Central memory CD8-positive, alpha-beta T cell (primary cell): ENCODE measurements around the gene TGFB3.
"Not testable (repeated sequence)": the region's sequence is repeated elsewhere in the genome, so short reads cannot be mapped to it uniquely, and the experiment has no call there.

Source experiments
- ATAC-seq: fragments of 150-1000 bp; cut with Tn5 transposase; replicated peaks from 2 replicates; pipeline ENCODE4 v1.10.0; 2022; ENCODE audit warnings: mild to moderate bottlenecking, moderate FRiP score, moderate number of reproducible peaks; ENCODE audit not compliant: poor library complexity, severe bottlenecking; ENCODE audit errors: extremely low read depth
- DNase-seq, 2 donors: peaks; one replicate each; pipeline ENCODE4 v3.0.0; 2021; ENCODE audit warnings: low spot score in 2 of 2
- H3K27ac Mint-ChIP-seq: one replicate; pipeline ENCODE4 v1.8.0; 2022; ENCODE audit warnings: low read depth, mild to moderate bottlenecking, moderate library complexity, mixed read lengths
- H3K27me3 Mint-ChIP-seq: one replicate; pipeline ENCODE4 v1.8.0; 2022; ENCODE audit warnings: mixed read lengths
- H3K36me3 Mint-ChIP-seq: one replicate; pipeline ENCODE4 v1.8.0; 2022; ENCODE audit warnings: mild to moderate bottlenecking, moderate library complexity, mixed read lengths; ENCODE audit not compliant: insufficient read depth
- H3K4me1 Mint-ChIP-seq: one replicate; pipeline ENCODE4 v1.8.0; 2022; ENCODE audit warnings: mixed read lengths
- H3K4me3 Mint-ChIP-seq: one replicate; pipeline ENCODE4 v1.8.0; 2022; ENCODE audit warnings: mild to moderate bottlenecking, moderate library complexity, mixed read lengths
- H3K9me3 Mint-ChIP-seq: one replicate; pipeline ENCODE4 v1.8.0; 2022; ENCODE audit warnings: mixed read lengths

The TGFB3 gene

DNA sequence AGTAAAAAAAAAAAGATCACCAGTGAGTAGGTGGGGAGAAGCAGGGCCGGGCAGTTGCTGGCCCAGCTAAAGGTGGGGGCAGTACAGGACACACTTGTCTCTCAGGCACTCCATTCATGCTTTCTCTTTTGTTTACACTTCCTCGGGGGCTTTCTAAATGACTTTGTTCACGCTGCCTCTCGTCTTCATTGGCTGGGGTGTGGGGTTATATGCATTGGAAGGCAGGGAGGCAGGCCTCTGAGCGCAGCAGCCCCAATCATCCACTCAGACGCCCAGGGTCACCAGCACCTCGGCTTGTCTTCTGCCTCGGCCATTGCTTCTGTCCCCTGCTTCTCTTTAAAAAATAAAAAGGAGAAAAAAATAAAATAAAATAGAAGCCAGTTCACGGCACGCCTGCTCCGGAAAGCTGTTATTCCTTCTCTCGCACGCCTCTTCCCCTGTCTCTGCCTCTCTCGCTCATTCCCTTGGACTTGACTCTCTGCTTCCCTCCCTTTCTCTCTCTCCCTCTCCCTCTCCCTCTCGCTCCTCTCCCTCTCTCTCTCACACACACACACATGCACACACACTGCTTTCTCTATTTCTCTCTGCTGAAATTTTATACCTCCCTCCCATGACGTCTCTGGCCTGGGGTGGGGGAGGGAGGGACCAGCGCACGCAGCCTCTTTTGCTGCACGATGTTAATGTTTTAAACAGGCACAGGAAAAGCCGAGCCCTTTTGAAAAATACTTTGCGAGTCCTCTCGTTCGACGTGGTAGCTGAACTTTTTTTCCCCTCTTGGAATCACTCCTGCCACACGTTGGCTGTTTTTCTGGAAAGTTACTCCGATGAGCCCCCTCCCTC, at the start of gene TGFB3:
TGFB3 (minus strand) TSS at position 570 of the 840 bp plus-strand sequence. CDS start 1,102 bp downstream, outside the sequence.
- Mint-ChIP-seq H3K4me1 (peaks cover 52% of the 10 kb centered on the region), H3K27ac (peak within 1 kb of the TSS; percentile 74), H3K9me3 (no peaks in the 10 kb centered on the region), H3K4me3 (peak within 1 kb of the TSS; percentile 73), H3K36me3 (peaks cover 13% of the 10 kb centered on the region), H3K27me3 (no peaks in the 10 kb centered on the region)
- ATAC-seq (peak; percentile 58), DNase-seq (peak in 1 of 2 donors; percentile 46)

DNA sequence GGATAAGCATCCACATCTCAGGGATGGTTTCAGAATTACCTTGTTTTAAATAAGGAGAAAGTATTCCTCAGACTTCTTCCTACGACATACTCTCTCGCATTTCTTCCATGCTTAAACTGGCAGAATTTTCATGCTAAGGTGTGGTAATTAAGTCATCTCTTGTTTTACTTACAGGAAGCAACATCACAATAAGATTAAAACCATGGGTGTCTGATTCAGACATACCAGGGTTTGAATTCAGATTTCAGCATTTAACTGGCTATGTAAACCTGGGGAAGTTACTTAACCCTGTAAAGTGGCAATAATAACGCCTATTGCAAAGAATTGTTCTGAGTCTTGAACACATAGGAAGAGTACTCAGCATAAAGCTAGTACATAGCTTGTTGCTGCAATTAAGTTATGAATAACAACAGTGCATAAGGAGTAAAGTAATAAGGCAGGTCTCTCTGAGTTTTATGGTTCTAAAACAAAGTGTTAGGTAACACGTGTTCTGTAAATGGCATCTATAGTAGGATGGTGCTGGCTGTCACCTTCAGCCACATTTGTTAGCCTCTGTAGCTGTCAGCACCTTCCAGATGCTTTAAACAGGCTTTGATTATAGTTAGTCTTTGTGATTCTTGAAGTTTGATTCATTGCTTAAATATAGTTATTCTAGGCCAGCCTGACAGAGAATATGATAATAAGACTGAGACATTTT, 42.6 kb upstream of the TGFB3 start:
- Mint-ChIP-seq H3K4me1 (no peaks in the 10 kb centered on the region), H3K4me3 (no peak overlapping the region), H3K9me3 (peaks cover 11% of the 10 kb centered on the region), H3K27me3 (no peaks in the 10 kb centered on the region), H3K36me3 (peaks cover 5% of the 10 kb centered on the region), H3K27ac (no peak overlapping the region)
- DNase-seq, result no peak
- ATAC-seq, result no peak

DNA sequence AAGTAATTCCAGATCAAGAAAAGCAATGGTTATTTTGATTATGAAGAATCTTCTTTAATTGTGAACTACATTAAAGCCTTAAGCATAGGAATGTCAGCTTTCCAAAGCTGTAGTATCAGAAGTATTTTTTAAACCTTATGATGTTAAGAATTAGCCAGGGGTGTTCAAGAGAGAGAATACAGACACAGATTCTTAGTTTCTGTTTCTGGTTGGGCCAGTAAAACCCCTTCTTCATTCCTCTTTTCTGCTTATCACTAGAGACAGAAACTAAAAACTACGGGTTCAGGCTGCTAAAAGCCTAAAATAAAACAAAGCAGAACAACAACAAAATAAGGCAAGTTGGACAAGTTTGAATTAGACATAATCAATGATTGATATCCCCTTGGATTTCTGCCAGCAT, 42.0 kb upstream of the TGFB3 start:
- Mint-ChIP-seq H3K36me3 (peaks cover 5% of the 10 kb centered on the region), H3K27me3 (no peaks in the 10 kb centered on the region), H3K27ac (no peak overlapping the region), H3K9me3 (peaks cover 16% of the 10 kb centered on the region), H3K4me3 (no peak overlapping the region), H3K4me1 (no peaks in the 10 kb centered on the region)
- ATAC-seq, result no peak
- DNase-seq, result no peak

- H3K36me3 Mint-ChIP-seq, result peaks cover 5% of the 10 kb centered on the region
- H3K27ac Mint-ChIP-seq, result no peak overlapping the region
- ATAC-seq, result no peak
These were observed 41.2 kb upstream of the TGFB3 start for GRCh38 chr14:76022991-76023390.

GRCh38 chr14:76019676-76020075, 37.9 kb upstream of the TGFB3 start:
- peaks cover 8% of the 10 kb centered on the region for H3K36me3 Mint-ChIP-seq
- no peak for DNase-seq
- H3K9me3 Mint-ChIP-seq, result peaks cover 16% of the 10 kb centered on the region
- H3K27me3 Mint-ChIP-seq, result no peaks in the 10 kb centered on the region
- no peaks in the 10 kb centered on the region for H3K4me1 Mint-ChIP-seq
- H3K4me3 Mint-ChIP-seq, result no peak overlapping the region
- no peak for ATAC-seq
- no peak overlapping the region for H3K27ac Mint-ChIP-seq

More at GRCh38 chr14:76022991-76023390, 41.2 kb upstream of the TGFB3 start:
- no peak overlapping the region for H3K4me3 Mint-ChIP-seq
- H3K4me1 Mint-ChIP-seq, result no peaks in the 10 kb centered on the region
- H3K9me3 Mint-ChIP-seq, result peaks cover 16% of the 10 kb centered on the region
- H3K27me3 Mint-ChIP-seq, result no peaks in the 10 kb centered on the region
- DNase-seq, result no peak

GRCh38 chr14:76015668-76016067, 33.9 kb upstream of the TGFB3 start:
- H3K9me3 Mint-ChIP-seq, result peaks cover 16% of the 10 kb centered on the region
- H3K4me1 Mint-ChIP-seq, result no peaks in the 10 kb centered on the region

DNA sequence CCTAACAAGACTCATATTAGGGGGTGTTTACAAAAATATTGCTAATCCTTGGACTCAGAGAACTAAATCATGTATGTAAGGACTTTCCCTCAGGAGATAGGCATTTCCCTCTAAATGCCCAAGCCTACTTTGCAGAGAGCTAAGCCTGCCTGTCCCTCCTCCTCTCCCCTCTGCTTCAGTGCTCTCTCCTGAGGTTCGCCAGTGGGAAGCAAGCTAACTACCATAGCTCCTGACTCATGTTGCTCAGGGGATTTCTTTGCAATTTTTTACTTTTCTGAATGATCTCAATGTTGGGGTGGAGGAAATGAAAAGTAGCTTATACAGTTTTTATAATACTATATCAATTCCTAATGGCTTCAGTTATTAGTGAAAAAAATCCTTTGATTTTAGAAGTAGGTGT, 33.4 kb upstream of the TGFB3 start:
- Mint-ChIP-seq H3K4me1 (no peaks in the 10 kb centered on the region), H3K36me3 (peaks cover 10% of the 10 kb centered on the region), H3K27me3 (no peaks in the 10 kb centered on the region), H3K4me3 (no peak overlapping the region), H3K9me3 (peaks cover 13% of the 10 kb centered on the region), H3K27ac (no peak overlapping the region)
- ATAC-seq (no peak), DNase-seq (no peak)

More at GRCh38 chr14:76015668-76016067, 33.9 kb upstream of the TGFB3 start:
- no peaks in the 10 kb centered on the region for H3K27me3 Mint-ChIP-seq
- ATAC-seq (no peak), DNase-seq (no peak)
- no peak overlapping the region for H3K4me3 Mint-ChIP-seq
- H3K27ac Mint-ChIP-seq, result no peak overlapping the region
- peaks cover 10% of the 10 kb centered on the region for H3K36me3 Mint-ChIP-seq

GRCh38 chr14:76012354-76012753, 30.6 kb upstream of the TGFB3 start:
- peaks cover 12% of the 10 kb centered on the region for H3K36me3 Mint-ChIP-seq
- H3K9me3 Mint-ChIP-seq, result no peaks in the 10 kb centered on the region
- H3K27me3 Mint-ChIP-seq, result no peaks in the 10 kb centered on the region
- no peaks in the 10 kb centered on the region for H3K4me1 Mint-ChIP-seq
- no peak for DNase-seq
- no peak for ATAC-seq
- no peak overlapping the region for H3K27ac Mint-ChIP-seq
- no peak overlapping the region for H3K4me3 Mint-ChIP-seq

GRCh38 chr14:76011930-76012329, 30.1 kb upstream of the TGFB3 start:
- DNase-seq (no peak), ATAC-seq (no peak)
- Mint-ChIP-seq H3K36me3 (peaks cover 12% of the 10 kb centered on the region), H3K4me1 (no peaks in the 10 kb centered on the region), H3K4me3 (no peak overlapping the region), H3K27me3 (no peaks in the 10 kb centered on the region), H3K9me3 (no peaks in the 10 kb centered on the region), H3K27ac (no peak overlapping the region)

DNA sequence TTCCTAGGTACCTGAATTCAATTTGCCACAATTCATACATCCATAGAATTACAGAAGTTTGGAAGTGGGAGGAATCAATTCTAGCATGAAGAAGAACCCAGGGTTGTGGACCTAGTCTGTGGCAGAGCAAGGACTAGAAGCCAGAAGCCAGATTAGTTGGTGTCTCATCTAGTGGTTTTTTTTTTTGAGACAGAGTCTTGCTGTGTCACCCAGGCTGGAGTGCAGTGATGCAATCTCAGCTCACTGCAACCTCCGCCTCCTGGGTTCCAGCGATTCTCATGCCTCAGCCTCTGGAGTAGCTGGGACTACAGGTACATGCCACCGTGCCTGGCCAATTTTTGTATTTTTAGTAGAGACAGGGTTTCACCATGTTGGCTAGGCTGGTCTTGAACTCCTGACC, 27.8 kb upstream of the TGFB3 start:
- DNase-seq, H3K27ac Mint-ChIP-seq, H3K9me3 Mint-ChIP-seq, H3K27me3 Mint-ChIP-seq, H3K4me1 Mint-ChIP-seq, ATAC-seq, H3K4me3 Mint-ChIP-seq: not testable (repeated sequence)
- peaks cover 12% of the 10 kb centered on the region for H3K36me3 Mint-ChIP-seq

GRCh38 chr14:76007852-76008251, 26.1 kb upstream of the TGFB3 start:
- peaks cover 11% of the 10 kb centered on the region for H3K9me3 Mint-ChIP-seq
- H3K4me3 Mint-ChIP-seq, result no peak overlapping the region
- H3K27ac Mint-ChIP-seq, result no peak overlapping the region
- no peaks in the 10 kb centered on the region for H3K27me3 Mint-ChIP-seq
- ATAC-seq, result no peak
- no peak for DNase-seq
- no peaks in the 10 kb centered on the region for H3K4me1 Mint-ChIP-seq
- H3K36me3 Mint-ChIP-seq, result peaks cover 8% of the 10 kb centered on the region

DNA sequence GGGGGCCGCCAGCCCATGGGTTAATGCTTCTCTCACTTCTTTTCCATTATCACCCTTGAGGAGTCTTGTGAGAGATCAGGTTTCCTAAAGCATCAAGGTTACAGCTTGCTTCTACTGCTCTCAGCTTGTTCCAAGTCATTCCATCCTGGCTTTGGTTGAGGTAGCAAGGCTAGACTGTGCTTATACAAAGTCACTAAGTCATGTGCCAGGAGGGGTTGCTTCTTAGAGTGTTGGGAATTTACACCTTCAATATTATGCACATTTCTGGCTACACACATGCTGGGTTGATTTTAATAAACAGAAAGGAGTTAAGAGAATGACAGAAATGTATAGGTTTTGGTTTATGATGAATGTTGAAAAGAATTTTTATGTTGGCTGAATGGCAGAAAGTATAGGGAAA, 25.6 kb upstream of the TGFB3 start:
- H3K4me3 Mint-ChIP-seq, result no peak overlapping the region
- peaks cover 6% of the 10 kb centered on the region for H3K36me3 Mint-ChIP-seq
- H3K27ac Mint-ChIP-seq, result no peak overlapping the region

GRCh38 chr14:76006253-76006652, 24.5 kb upstream of the TGFB3 start:
- peaks cover 6% of the 10 kb centered on the region for H3K36me3 Mint-ChIP-seq

More for the DNA sequence above, 25.6 kb upstream of the TGFB3 start:
- no peak for ATAC-seq
- no peak for DNase-seq
- H3K9me3 Mint-ChIP-seq, result peaks cover 11% of the 10 kb centered on the region
- H3K27me3 Mint-ChIP-seq, result no peaks in the 10 kb centered on the region
- no peaks in the 10 kb centered on the region for H3K4me1 Mint-ChIP-seq

More at GRCh38 chr14:76006253-76006652, 24.5 kb upstream of the TGFB3 start:
- ATAC-seq (no peak), DNase-seq (no peak)
- Mint-ChIP-seq H3K4me3 (no peak overlapping the region), H3K4me1 (no peaks in the 10 kb centered on the region), H3K9me3 (peaks cover 11% of the 10 kb centered on the region), H3K27ac (no peak overlapping the region), H3K27me3 (no peaks in the 10 kb centered on the region)
